ENCODE measurements around the gene TRIM5. TPM values are rescaled to one million over a fixed set of nuclear protein-coding genes. Genes with fewer than 3 reads are reported as not detected.
"Not testable (repeated sequence)": the region's sequence is repeated elsewhere in the genome, so short reads cannot be mapped to it uniquely, and the experiment has no call there.

TRIM5 gene
- total RNA-seq, 6 experiments from 2014 or later = 15.3 to 19.2 (median 18.2) TPM

GRCh38 chr11:5696210-5696609, 11.3 kb upstream of the TRIM5 start:
- H3K4me1 ChIP-seq = no peaks in the 10 kb centered on the region
- H3K9me3 ChIP-seq = no peaks in the 10 kb centered on the region
- no peaks in the 10 kb centered on the region for H3K27me3 ChIP-seq
- H3K36me3 ChIP-seq = no peaks in the 10 kb centered on the region
- no peak for DNase-seq
- no peak for ATAC-seq
- intact Hi-C loops (cut with DNase I) = no loop called here
- TF ChIP-seq, protein P1, sequence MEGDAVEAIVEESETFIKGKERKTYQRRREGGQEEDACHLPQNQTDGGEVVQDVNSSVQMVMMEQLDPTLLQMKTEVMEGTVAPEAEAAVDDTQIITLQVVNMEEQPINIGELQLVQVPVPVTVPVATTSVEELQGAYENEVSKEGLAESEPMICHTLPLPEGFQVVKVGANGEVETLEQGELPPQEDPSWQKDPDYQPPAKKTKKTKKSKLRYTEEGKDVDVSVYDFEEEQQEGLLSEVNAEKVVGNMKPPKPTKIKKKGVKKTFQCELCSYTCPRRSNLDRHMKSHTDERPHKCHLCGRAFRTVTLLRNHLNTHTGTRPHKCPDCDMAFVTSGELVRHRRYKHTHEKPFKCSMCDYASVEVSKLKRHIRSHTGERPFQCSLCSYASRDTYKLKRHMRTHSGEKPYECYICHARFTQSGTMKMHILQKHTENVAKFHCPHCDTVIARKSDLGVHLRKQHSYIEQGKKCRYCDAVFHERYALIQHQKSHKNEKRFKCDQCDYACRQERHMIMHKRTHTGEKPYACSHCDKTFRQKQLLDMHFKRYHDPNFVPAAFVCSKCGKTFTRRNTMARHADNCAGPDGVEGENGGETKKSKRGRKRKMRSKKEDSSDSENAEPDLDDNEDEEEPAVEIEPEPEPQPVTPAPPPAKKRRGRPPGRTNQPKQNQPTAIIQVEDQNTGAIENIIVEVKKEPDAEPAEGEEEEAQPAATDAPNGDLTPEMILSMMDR (IDR thresholded peaks at IDR 0.05) = no peak
- H3K4me3 ChIP-seq = no peak overlapping the region
- no peak overlapping the region for H3K27ac ChIP-seq
- 60% methylated on average over 2 of the region's 2 CpGs for WGBS (ENCODE audit: insufficient coverage, low coverage, low lambda C conversion rate, missing lambda C conversion rate)

GRCh38 chr11:5695580-5695979, 10.7 kb upstream of the TRIM5 start:
- no peaks in the 10 kb centered on the region for H3K36me3 ChIP-seq
- DNase-seq (no peak), ATAC-seq (no peak)
- no peaks in the 10 kb centered on the region for H3K27me3 ChIP-seq
- H3K9me3 ChIP-seq = no peaks in the 10 kb centered on the region
- no peak overlapping the region for H3K4me3 ChIP-seq
- no peaks in the 10 kb centered on the region for H3K4me1 ChIP-seq
- WGBS (ENCODE audit: insufficient coverage, low coverage, low lambda C conversion rate, missing lambda C conversion rate) = 70% methylated on average over 1 of the region's 1 CpG
- TF ChIP-seq, protein P1 (IDR thresholded peaks at IDR 0.05) = no peak
- no peak for TF ChIP-seq POLR2A (IDR thresholded peaks at IDR 0.05)
- intact Hi-C loops (cut with DNase I) = no loop called here
- H3K27ac ChIP-seq = no peak overlapping the region

DNA sequence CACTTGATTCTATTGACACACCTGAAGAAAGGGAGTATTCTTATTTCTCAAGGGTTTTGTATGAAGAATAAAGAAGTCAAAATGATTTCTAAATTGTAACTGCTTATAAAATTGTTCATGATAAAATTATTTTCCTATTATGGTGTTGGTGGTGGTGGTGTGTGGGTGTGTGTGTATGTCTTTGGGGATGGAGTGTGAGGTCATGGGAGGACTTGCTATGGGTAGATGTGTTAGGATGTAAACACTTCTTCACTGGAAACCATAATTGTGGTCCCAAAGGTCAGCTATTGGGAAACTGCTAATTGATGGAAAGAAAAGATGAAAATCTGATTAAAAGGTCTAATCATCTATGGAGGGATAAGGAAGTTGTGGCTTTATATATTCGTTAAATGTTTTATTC, 9.8 kb upstream of the TRIM5 start:
- H3K36me3 ChIP-seq = no peaks in the 10 kb centered on the region
- WGBS (ENCODE audit: insufficient coverage, low coverage, low lambda C conversion rate, missing lambda C conversion rate) = 83% methylated on average over 1 of the region's 1 CpG
- no peak overlapping the region for H3K4me3 ChIP-seq
- intact Hi-C loops (cut with DNase I) = no loop called here
- DNase-seq = no peak
- no peaks in the 10 kb centered on the region for H3K9me3 ChIP-seq
- H3K4me1 ChIP-seq = no peaks in the 10 kb centered on the region
- H3K27ac ChIP-seq = no peak overlapping the region
- TF ChIP-seq, protein P1 (IDR thresholded peaks at IDR 0.05) = no peak
- TF ChIP-seq POLR2A (IDR thresholded peaks at IDR 0.05) = no peak
- ATAC-seq = no peak
- H3K27me3 ChIP-seq = no peaks in the 10 kb centered on the region

DNA sequence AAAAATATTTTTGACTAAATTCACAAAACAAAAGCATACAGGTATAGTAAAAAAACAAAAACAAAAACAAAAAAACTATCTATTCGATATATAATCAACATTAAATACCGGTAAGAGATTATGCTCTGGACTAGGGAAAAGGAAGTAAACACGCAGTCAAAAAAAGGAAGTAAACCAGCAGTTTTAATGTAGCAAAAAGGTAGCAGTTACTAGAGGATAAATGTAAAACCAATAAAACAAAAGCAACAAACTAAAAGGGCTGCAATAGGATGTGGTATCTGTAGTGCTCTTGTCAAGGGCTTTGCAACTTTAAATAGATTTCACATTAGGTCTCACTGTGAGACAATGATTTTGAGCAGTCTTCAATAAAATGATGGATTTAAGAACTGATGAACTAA, 7.1 kb upstream of the TRIM5 start:
- intact Hi-C loops (cut with DNase I) = no loop called here
- H3K27ac ChIP-seq = peak overlapping the region in 1 of 3 donors; percentile 75
- TF ChIP-seq POLR2A (IDR thresholded peaks at IDR 0.05) = no peak
- TF ChIP-seq, protein P1 (IDR thresholded peaks at IDR 0.05) = no peak
- no peaks in the 10 kb centered on the region for H3K4me1 ChIP-seq
- DNase-seq (no peak), ATAC-seq (peak in 1 of 4 donors; percentile 7)
- 38% methylated on average over 3 of the region's 3 CpGs for WGBS (ENCODE audit: insufficient coverage, low coverage, low lambda C conversion rate, missing lambda C conversion rate)
- H3K9me3 ChIP-seq = no peaks in the 10 kb centered on the region
- no peaks in the 10 kb centered on the region for H3K36me3 ChIP-seq
- peak overlapping the region in 1 of 3 donors; percentile 2 for H3K4me3 ChIP-seq
- H3K27me3 ChIP-seq = no peaks in the 10 kb centered on the region

DNA sequence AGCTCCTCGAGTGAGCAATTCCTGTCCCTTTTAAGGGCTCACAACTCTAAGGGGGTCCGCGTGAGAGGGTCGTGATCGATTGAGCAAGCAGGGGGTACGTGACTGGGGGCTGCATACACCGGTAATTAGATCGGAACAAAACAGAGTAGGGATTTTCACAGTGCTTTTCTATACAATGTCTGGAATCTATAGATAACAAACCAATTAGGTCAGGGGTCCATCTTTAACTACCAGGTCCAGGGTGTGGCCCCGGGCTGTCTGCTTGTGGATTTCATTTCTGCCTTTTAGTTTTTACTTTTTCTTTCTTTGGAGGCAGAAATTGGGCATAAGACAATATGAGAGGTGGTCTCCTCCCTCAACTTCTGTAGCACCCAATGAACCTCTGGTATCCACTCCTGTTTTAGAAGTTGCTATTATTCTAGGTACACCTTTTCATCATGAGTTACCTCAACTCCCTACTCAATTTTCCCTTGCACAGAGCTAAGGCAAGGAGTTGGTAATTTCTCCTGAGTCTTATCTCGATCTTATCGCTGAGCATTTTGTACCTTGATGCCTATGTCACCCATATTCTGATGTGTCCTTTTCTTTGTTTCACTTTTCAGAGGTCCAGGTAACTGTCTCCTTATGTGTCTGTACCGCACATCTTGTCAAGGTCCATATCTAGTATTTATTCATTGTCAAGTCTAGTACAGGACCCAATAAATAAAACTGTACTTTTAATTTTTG, 6.5 kb upstream of the TRIM5 start:
- H3K9me3 ChIP-seq; H3K4me1 ChIP-seq; H3K36me3 ChIP-seq; H3K27me3 ChIP-seq; DNase-seq; intact Hi-C loops (cut with DNase I); ATAC-seq: not testable (repeated sequence)
- H3K4me3 ChIP-seq = peak overlapping the region; percentile 22 to 46 (median 38)
- H3K27ac ChIP-seq = peak overlapping the region in 2 of 3 donors; percentile 75 to 79
- WGBS (ENCODE audit: insufficient coverage, low coverage, low lambda C conversion rate, missing lambda C conversion rate) = 46% methylated on average over 12 of the region's 12 CpGs
